CD4-positive, alpha-beta T cell treated with Interleukin-1 beta for 1 hour (primary cell): Measurements from ENCODE around the gene ADGRF3.
"Not testable (repeated sequence)": the region's sequence is repeated elsewhere in the genome, so short reads cannot be mapped to it uniquely, and the experiment has no call there.

Source experiments
- DNase-seq, 2 donors: peaks; one replicate each; pipeline ENCODE4 v3.0.0-alpha.2; 2020 to 2022

Gene ADGRF3

GRCh38 chr2:26270373-26270772 is 76.2 kb downstream of the ADGRF3 start:
- DNase-seq = no peak

GRCh38 chr2:26269571-26270158 is 76.9 kb downstream of the ADGRF3 start:
- DNase-seq = no peak

GRCh38 chr2:26268670-26269385 is 77.8 kb downstream of the ADGRF3 start:
- not testable (repeated sequence) for DNase-seq

- no peak for DNase-seq
Measured at GRCh38 chr2:26268213-26268612, 78.4 kb downstream of the ADGRF3 start.

GRCh38 chr2:26258836-26259235 is 87.8 kb downstream of the ADGRF3 start:
- DNase-seq = not testable (repeated sequence)
